ENCODE data around the gene MOV10L1. TPM values are rescaled to one million over a fixed set of nuclear protein-coding genes. Genes with fewer than 3 reads are reported as not detected.

Gene MOV10L1
- total RNA-seq, 1 experiment from 2014 or later, result 2.9 TPM

- DNase-seq (ENCODE audit: low spot score), result no peak
Measured at GRCh38 chr22:50188356-50188755, 98.5 kb downstream of the MOV10L1 start.

GRCh38 chr22:50189184-50189848, 99.5 kb downstream of the MOV10L1 start:
- DNase-seq (ENCODE audit: low spot score), result no peak

GRCh38 chr22:50189849-50190181, 100.0 kb downstream of the MOV10L1 start:
- no peak for DNase-seq (ENCODE audit: low spot score)

- DNase-seq (ENCODE audit: low spot score), result no peak
Measured at GRCh38 chr22:50190182-50190940, 100.6 kb downstream of the MOV10L1 start.

- no peak for DNase-seq (ENCODE audit: low spot score)
Measured at GRCh38 chr22:50190941-50191741, 101.3 kb downstream of the MOV10L1 start.

- no peak for DNase-seq (ENCODE audit: low spot score)
Measured at GRCh38 chr22:50192436-50193204, 102.8 kb downstream of the MOV10L1 start.

- no peak for DNase-seq (ENCODE audit: low spot score)
Measured at GRCh38 chr22:50193621-50194020, 103.8 kb downstream of the MOV10L1 start.

GRCh38 chr22:50194037-50194805, 104.4 kb downstream of the MOV10L1 start:
- no peak for DNase-seq (ENCODE audit: low spot score)

- DNase-seq (ENCODE audit: low spot score), result no peak
Measured at GRCh38 chr22:50196256-50196655, 106.5 kb downstream of the MOV10L1 start.

GRCh38 chr22:50197000-50197800, 107.4 kb downstream of the MOV10L1 start:
- no peak for DNase-seq (ENCODE audit: low spot score)

GRCh38 chr22:50197856-50198623, 108.2 kb downstream of the MOV10L1 start:
- DNase-seq (ENCODE audit: low spot score), result no peak

- no peak for DNase-seq (ENCODE audit: low spot score)
Measured at GRCh38 chr22:50198624-50199017, 108.8 kb downstream of the MOV10L1 start.

- no peak for DNase-seq (ENCODE audit: low spot score)
Measured at GRCh38 chr22:50199251-50199721, 109.5 kb downstream of the MOV10L1 start.

GRCh38 chr22:50199829-50200460, 110.1 kb downstream of the MOV10L1 start:
- DNase-seq (ENCODE audit: low spot score), result no peak

- DNase-seq (ENCODE audit: low spot score), result peak; percentile 61
Measured at GRCh38 chr22:50200461-50201190, 110.8 kb downstream of the MOV10L1 start, which contains the start of gene SELENOO. Gene SELENOO, plus strand, starts transcription at chr22:50201011. Its CDS starts 26 bp downstream, at chr22:50201037.

GRCh38 chr22:50201191-50202129, 111.7 kb downstream of the MOV10L1 start:
- DNase-seq (ENCODE audit: low spot score), result no peak

- DNase-seq (ENCODE audit: low spot score), result no peak
Measured at GRCh38 chr22:50202130-50202666, 112.4 kb downstream of the MOV10L1 start.
